Nephron (organoid): ENCODE data around the gene CASD1.

ENCODE experiments used
- H3K27ac Mint-ChIP-seq, 3 experiments: 2 replicates each; pipeline ENCODE4 v1.8.0; 2020; ENCODE audit warnings: mixed read lengths in 3 of 3, mild to moderate bottlenecking in 2 of 3, moderate library complexity in 1 of 3
- H3K27me3 Mint-ChIP-seq: 2 replicates; pipeline ENCODE4 v1.8.0; 2021; ENCODE audit warnings: low read depth, mild to moderate bottlenecking, moderate library complexity, mixed read lengths
- H3K36me3 Mint-ChIP-seq: 2 replicates; pipeline ENCODE4 v1.8.0; 2020; ENCODE audit warnings: low read depth, mixed read lengths
- H3K4me1 Mint-ChIP-seq: 2 replicates; pipeline ENCODE4 v1.8.0; 2020; ENCODE audit warnings: mixed read lengths
- H3K4me3 Mint-ChIP-seq, 3 experiments: 2 replicates each; pipeline ENCODE4 v1.8.0; 2020; ENCODE audit warnings: mild to moderate bottlenecking in 3 of 3, mixed read lengths in 3 of 3, moderate library complexity in 2 of 3
- H3K9me3 Mint-ChIP-seq: 2 replicates; pipeline ENCODE4 v1.8.0; 2020; ENCODE audit warnings: mixed read lengths
- CTCF ChIP-seq, 3 experiments: fragments of 200-600 bp; sonication (generic); IDR thresholded peaks; one replicate each; pipeline ENCODE4 v1.5.0; 2021; ENCODE audit warnings: antibody characterized with exemption in 3 of 3; ENCODE audit not compliant: unreplicated experiment in 3 of 3

Gene CASD1

GRCh38 chr7:94540428-94540827, 30.8 kb downstream of the CASD1 start:
- TF ChIP-seq CTCF (IDR thresholded peaks at IDR 0.05; ENCODE audit: unreplicated experiment in 3 of 3): no peak
- Mint-ChIP-seq H3K4me1 (peaks cover 4% of the 10 kb centered on the region), H3K27ac (no peak overlapping the region), H3K27me3 (no peaks in the 10 kb centered on the region), H3K4me3 (no peak overlapping the region), H3K36me3 (peaks cover 59% of the 10 kb centered on the region), H3K9me3 (no peaks in the 10 kb centered on the region)

- Mint-ChIP-seq H3K27ac (no peak overlapping the region), H3K4me3 (no peak overlapping the region), H3K27me3 (no peaks in the 10 kb centered on the region), H3K9me3 (no peaks in the 10 kb centered on the region), H3K4me1 (peaks cover 14% of the 10 kb centered on the region), H3K36me3 (peaks cover 42% of the 10 kb centered on the region)
- no peak for TF ChIP-seq CTCF (IDR thresholded peaks at IDR 0.05; ENCODE audit: unreplicated experiment in 3 of 3)
Measured at GRCh38 chr7:94547126-94547525, 37.5 kb downstream of the CASD1 start.

- H3K27me3 Mint-ChIP-seq: no peaks in the 10 kb centered on the region
- peaks cover 61% of the 10 kb centered on the region for H3K36me3 Mint-ChIP-seq
- no peaks in the 10 kb centered on the region for H3K9me3 Mint-ChIP-seq
- H3K4me3 Mint-ChIP-seq: no peak overlapping the region
- H3K27ac Mint-ChIP-seq: no peak overlapping the region
- TF ChIP-seq CTCF (IDR thresholded peaks at IDR 0.05; ENCODE audit: unreplicated experiment in 3 of 3): no peak
- no peaks in the 10 kb centered on the region for H3K4me1 Mint-ChIP-seq
Measured at GRCh38 chr7:94556028-94556427, 46.4 kb downstream of the CASD1 start.

- H3K27me3 Mint-ChIP-seq: no peaks in the 10 kb centered on the region
- H3K27ac Mint-ChIP-seq: no peak overlapping the region
- no peaks in the 10 kb centered on the region for H3K4me1 Mint-ChIP-seq
- H3K36me3 Mint-ChIP-seq: peaks cover 56% of the 10 kb centered on the region
- H3K4me3 Mint-ChIP-seq: no peak overlapping the region
- no peak for TF ChIP-seq CTCF (IDR thresholded peaks at IDR 0.05; ENCODE audit: unreplicated experiment in 3 of 3)
- no peaks in the 10 kb centered on the region for H3K9me3 Mint-ChIP-seq
Measured at GRCh38 chr7:94557215-94557614, 47.6 kb downstream of the CASD1 start.

- no peaks in the 10 kb centered on the region for H3K9me3 Mint-ChIP-seq
- no peaks in the 10 kb centered on the region for H3K4me1 Mint-ChIP-seq
- TF ChIP-seq CTCF (IDR thresholded peaks at IDR 0.05; ENCODE audit: unreplicated experiment in 3 of 3): no peak
- H3K27ac Mint-ChIP-seq: no peak overlapping the region
- H3K27me3 Mint-ChIP-seq: no peaks in the 10 kb centered on the region
- H3K36me3 Mint-ChIP-seq: peaks cover 41% of the 10 kb centered on the region
- no peak overlapping the region for H3K4me3 Mint-ChIP-seq
Measured at GRCh38 chr7:94559972-94560371, 50.4 kb downstream of the CASD1 start.

GRCh38 chr7:94561841-94562514, 52.4 kb downstream of the CASD1 start:
- H3K36me3 Mint-ChIP-seq: peaks cover 26% of the 10 kb centered on the region
- H3K4me1 Mint-ChIP-seq: peaks cover 1% of the 10 kb centered on the region
- no peak overlapping the region for H3K27ac Mint-ChIP-seq
- H3K27me3 Mint-ChIP-seq: no peaks in the 10 kb centered on the region
- H3K9me3 Mint-ChIP-seq: no peaks in the 10 kb centered on the region
- H3K4me3 Mint-ChIP-seq: no peak overlapping the region
- no peak for TF ChIP-seq CTCF (IDR thresholded peaks at IDR 0.05; ENCODE audit: unreplicated experiment in 3 of 3)
